Endometrium (tissue), 2 donors: Measurements from ENCODE around the gene CCDC6.
"Not testable (repeated sequence)": the region's sequence is repeated elsewhere in the genome, so short reads cannot be mapped to it uniquely, and the experiment has no call there.

ENCODE experiments used
- FAIRE-seq: peaks from 2 replicates; lab custom pipeline; 2012; peaks lifted over from hg19 to GRCh38; lab: Jason Lieb, UNC
- donor health status: control.
- donor health status: control.

Gene CCDC6

DNA sequence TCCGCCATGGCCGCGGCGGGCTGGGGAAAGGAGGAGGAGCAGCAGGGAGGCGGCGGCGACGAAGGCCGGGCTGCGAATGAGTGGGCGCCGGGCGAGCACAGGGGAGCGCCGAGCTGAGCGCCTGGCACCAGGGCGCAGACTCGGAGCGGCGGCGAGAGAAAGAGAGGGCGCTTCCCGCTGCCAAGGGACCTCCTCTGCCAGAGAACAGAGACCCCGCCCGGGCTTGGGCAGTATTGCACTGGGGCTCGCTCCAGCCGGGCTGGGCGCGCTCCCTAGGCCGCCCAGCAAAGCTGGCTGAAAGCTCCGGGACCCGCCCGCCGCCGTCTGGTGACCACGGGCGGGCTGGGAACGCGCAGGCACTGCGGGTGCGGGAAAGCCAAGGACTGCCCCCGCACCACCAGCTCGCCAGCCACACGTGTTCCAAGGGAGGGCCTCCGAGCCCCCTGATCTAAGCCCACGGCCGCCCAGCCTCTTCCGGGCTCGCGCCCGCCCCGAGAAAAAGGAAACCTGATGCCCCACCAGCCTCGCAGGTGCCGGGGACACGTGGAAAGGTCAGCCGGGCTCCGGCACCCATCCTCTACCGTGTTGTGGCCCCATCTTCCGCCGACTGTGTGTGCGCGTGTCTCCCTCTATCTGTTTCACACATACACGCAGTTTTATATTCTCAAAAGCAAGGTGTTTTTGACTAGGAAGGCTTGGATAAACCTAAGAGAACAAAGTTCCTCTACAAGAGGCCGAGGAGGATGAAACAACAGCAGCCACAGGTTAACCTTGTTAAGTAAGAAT, at the start of gene CCDC6:
CCDC6 (minus strand) TSS at position 140 of the 786 bp plus-strand sequence; CDS start at position 8, 132 bp downstream.
- FAIRE-seq: no peak

DNA sequence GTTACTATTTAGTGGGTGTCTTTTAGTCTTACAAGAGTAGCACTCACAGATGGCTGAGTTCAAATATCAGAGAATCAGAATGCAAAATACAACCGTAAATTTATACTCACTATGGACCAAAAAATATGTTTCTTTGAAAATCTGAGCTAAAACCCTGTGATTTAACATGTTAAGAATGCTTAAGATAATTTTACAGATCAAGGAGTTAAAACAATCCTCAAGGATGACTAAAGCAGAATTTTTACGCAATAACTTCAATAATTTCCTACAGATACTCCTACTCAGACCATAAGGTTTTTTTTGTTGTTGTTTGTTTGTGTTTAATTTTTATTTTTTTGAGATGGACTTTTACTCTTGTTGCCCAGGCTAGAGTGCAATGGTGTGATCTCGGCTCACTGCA, 47.9 kb upstream of the CCDC6 start:
- FAIRE-seq: no peak

DNA sequence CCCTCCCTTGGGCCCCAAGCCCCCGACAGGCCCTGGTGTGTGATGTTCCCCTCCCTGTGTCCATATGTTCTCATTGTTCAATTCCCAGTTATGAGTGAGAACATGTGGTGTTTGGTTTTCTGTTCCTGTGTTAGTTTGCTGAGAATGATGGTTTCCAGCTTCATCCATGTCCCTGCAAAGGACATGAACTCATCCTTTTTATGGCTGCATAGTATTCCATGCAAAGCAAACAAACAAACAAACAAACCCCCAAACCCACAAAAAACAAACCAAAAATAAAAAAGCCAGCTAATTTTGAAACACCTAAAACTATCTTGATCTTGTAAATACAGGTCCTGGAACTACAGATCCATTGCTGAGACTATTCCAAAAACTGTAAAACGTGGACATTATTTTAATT, 47.4 kb upstream of the CCDC6 start:
- not testable (repeated sequence) for FAIRE-seq

- no peak for FAIRE-seq
Measured at GRCh38 chr10:59950105-59950504, 43.7 kb upstream of the CCDC6 start.

DNA sequence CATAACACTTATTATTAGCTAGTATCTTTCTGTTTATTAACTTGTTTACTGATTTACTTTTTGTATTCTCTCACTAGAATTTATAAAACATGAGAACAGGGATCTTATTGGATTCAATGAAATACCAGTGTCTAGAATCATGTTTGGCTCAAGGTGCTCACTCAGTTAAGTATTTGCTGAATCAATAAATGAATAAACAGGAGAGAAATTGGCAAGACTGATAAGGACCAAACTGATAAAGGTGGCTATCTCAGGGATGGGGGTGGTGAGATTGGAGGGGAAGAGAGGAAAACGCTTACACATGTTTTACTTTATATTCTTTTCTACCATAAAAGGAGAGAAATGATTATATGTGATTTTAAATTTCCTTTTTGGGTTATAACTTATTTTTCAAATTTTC, 43.3 kb upstream of the CCDC6 start:
- no peak for FAIRE-seq

- FAIRE-seq: no peak
Measured at GRCh38 chr10:59945991-59946390, 39.6 kb upstream of the CCDC6 start.

- FAIRE-seq: no peak
Measured at GRCh38 chr10:59945590-59945989, 39.2 kb upstream of the CCDC6 start.

DNA sequence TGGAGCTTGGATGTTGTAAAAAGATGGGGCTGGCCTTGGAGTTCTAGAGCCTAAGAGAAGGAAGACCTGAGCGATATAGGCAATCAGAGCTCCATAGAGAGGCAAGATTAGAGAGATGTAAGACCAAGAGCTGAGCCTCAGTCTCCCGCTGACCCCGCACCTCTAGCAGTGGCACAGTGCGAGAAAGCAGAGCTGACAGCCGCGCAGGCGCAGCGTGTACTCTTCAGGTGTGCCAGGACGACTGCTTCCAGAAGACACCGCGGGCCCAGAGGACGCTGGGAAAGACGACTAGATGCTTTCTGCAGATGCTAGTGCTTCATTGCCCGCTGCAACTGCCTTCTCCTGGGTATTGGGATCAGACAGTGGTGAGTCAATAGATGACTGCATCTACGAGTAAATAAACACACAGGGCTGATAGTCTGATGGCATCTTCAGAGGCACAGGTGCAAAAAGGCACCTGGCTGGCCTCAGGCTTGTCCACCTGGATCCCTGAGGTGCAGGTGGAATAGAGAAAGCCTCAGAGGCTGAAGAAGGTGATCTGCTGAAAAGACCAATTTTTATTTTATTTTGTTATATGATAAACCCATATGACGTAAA, 38.1 kb upstream of the CCDC6 start:
- FAIRE-seq: no peak

DNA sequence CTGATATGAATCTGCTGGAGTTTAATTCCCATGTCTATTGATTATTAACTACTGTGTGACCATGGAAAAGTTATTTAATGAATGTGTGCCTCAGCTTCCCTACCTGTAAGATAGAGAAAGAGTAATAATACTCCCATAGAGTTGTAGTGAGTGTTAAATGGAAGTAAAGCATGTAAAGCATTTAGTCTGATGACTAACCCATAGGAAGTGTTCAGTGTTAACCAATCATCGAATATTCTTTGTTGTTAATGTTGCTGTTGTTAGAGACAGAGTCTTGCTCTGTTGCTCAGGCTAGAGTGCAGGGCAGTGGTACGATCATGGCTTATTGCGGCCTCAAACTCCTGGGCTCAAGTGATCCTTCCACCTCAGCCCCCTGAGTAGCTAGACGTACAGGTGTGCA, 36.2 kb upstream of the CCDC6 start:
- no peak for FAIRE-seq

DNA sequence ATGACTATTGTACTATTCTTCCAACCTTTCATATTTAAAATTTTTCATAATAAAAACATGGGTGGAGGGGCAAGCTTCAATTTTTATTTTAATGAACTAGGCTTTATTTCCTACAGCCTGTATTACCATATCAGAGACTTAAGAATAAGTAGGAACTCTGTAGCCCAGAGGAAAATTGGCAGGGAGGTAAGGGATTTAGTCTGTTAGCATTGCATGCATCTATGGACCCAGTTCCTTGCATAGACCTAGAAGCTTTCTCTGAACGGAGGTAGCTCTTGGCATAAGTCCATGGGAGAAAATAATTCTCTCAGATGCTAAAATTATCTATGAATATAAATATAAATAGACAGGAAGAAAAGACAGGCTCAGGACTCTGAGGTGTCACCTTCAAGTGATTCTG, 31.4 kb upstream of the CCDC6 start:
- no peak for FAIRE-seq

DNA sequence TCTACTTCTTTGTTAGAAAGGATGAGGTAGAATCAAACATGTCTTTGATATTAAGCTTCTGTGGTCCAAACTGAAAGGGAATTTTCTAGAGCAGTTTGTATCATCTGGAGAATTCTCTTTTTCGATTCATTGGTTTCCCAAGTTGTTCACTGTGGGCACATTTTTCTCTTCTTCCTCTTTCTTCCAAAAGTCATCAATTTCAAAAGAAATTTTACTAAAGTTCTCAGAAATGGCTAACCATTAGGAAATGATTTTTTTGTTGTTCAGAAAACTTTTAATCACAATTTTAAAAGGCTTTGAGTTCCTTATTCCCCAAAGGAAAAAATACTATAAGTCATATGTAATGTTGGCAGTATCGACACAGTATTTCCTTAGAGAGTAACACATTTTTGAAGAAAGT, 28.3 kb upstream of the CCDC6 start:
- FAIRE-seq: no peak

DNA sequence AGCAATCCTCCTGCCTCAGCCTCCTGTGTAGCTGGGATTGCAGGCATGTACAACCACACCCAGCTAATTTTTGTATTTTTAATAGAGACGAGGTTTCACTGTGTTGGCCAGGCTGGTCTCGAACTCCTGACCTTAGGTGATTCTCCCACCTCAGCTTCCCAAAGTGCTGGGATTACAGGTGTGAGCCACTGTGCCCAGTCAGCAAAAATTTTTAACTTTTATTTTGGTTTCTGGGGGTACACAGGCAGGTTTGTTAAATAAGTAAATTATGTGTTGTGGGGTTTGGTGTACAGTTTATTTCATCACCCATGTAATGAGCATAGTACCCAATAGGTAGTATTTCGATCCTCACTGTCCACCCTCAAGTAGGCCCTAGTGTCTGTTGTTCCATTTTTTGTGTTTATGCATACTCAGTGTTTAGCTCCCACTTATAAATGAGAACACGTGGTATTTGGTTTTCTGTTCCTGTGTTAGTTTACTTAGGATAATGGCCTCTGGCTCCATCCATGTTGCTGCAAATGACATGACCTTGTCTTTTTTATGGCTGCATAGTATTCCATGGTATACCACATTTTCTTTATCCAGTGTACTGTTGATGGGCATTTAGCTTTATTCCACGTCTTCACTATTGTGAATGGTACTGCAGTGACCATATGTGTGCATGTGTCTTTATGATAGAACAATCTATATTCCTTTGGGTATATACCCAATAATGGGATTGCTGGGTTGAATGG, 24.6 kb upstream of the CCDC6 start:
- FAIRE-seq: not testable (repeated sequence)

DNA sequence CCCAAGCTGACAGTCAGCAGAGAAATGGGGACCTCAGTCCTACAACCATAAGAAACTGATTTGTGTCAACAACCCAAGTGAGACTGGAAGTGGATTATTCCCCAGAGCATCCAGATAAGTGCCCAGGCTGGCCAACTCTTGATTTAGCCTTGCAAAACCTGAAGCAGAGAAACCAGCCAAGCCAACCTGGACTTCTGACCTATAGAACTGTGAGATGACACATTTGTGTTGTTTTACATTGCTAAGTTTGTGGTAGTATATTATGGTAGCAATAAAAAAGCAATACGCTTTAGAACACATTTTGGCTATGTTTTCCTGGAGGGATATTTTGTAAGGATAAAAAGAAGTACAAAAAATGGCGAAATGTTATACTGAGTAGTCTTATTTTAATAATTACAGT, 19.7 kb upstream of the CCDC6 start:
- no peak for FAIRE-seq

- FAIRE-seq: no peak
Measured at GRCh38 chr10:59922907-59923306, 16.6 kb upstream of the CCDC6 start.

GRCh38 chr10:59917922-59918321, 11.6 kb upstream of the CCDC6 start:
- FAIRE-seq: no peak

GRCh38 chr10:59913547-59914237, 7.3 kb upstream of the CCDC6 start:
- no peak for FAIRE-seq

DNA sequence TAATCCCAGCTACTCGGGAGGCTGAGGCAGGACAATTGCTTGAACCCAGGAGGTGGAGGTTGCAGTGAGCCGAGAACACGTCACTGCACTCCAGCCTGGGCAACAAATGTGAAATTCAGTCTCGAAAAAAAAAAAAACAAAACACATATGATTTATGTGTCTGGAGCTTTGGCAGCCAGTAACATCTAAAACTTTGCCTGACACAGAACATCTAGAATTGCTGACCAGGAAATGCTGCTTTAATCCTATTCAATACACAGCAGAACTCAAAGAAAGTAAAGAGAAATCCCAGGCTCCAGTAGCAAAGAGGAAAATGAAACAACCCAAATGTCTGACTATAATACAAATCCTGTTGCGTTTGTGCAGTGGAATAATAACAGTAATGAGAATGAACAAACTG, 4.5 kb upstream of the CCDC6 start:
- no peak for FAIRE-seq

- no peak for FAIRE-seq
Measured at GRCh38 chr10:59909815-59910214, 3.5 kb upstream of the CCDC6 start.

GRCh38 chr10:59908808-59909143, 2.4 kb upstream of the CCDC6 start:
- FAIRE-seq: no peak

GRCh38 chr10:59907918-59908807, 1.8 kb upstream of the CCDC6 start:
- no peak for FAIRE-seq

DNA sequence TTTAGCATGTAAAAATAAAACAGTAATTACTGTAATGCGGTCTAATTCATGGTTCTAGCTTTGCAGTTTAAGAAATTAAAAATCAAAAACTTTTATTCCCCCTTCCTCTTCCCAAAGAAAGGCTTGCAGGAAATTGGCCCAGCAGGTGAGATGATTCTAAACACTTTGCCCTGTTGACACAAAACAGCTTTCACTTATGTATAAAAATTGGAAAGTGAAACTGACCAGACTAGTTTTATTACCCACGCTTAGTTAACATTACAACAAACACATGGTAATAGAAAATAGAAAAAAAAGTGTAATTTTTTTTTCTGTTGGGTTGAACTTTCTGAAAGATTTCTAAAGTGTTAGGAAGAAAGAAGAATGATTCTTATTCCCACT, 1.2 kb upstream of the CCDC6 start:
- FAIRE-seq: peak; percentile 45
